ENCODE data around the gene IFNL4.
"Not testable (repeated sequence)": the region's sequence is repeated elsewhere in the genome, so short reads cannot be mapped to it uniquely, and the experiment has no call there.

IFNL4 gene

GRCh38 chr19:39218230-39219007 lies 30.2 kb downstream of the IFNL4 start:
- peak; percentile 3 for DNase-seq

- no peak for DNase-seq
Measured at GRCh38 chr19:39217094-39217493, 31.6 kb downstream of the IFNL4 start.

GRCh38 chr19:39215323-39215722 lies 33.3 kb downstream of the IFNL4 start:
- DNase-seq, result not testable (repeated sequence)

GRCh38 chr19:39212375-39212742 lies 36.3 kb downstream of the IFNL4 start:
- no peak for DNase-seq

GRCh38 chr19:39211731-39212374 lies 36.8 kb downstream of the IFNL4 start:
- DNase-seq, result no peak

- DNase-seq, result no peak
Measured at GRCh38 chr19:39209196-39209595, 39.5 kb downstream of the IFNL4 start.

- no peak for DNase-seq
Measured at GRCh38 chr19:39208175-39208795, 40.4 kb downstream of the IFNL4 start.

- DNase-seq, result no peak
Measured at GRCh38 chr19:39207293-39207836, 41.3 kb downstream of the IFNL4 start.

- DNase-seq, result no peak
Measured at GRCh38 chr19:39206122-39206521, 42.5 kb downstream of the IFNL4 start.

- DNase-seq, result no peak
Measured at GRCh38 chr19:39205449-39205764, 43.2 kb downstream of the IFNL4 start.

- DNase-seq, result no peak
Measured at GRCh38 chr19:39203372-39204341, 45.0 kb downstream of the IFNL4 start, which contains the start of gene SYCN. TSS of gene SYCN (minus strand) at chr19:39204263. CDS start at chr19:39204254, 9 bp downstream.

- DNase-seq, result no peak
Measured at GRCh38 chr19:39202998-39203355, 45.7 kb downstream of the IFNL4 start.

GRCh38 chr19:39200803-39201115 lies 47.9 kb downstream of the IFNL4 start:
- DNase-seq, result no peak

GRCh38 chr19:39200066-39200802 lies 48.4 kb downstream of the IFNL4 start:
- DNase-seq, result no peak

GRCh38 chr19:39199025-39199424 lies 49.6 kb downstream of the IFNL4 start:
- DNase-seq, result peak; percentile 37

- no peak for DNase-seq
Measured at GRCh38 chr19:39197808-39198207, 50.8 kb downstream of the IFNL4 start.

GRCh38 chr19:39196860-39197562 lies 51.6 kb downstream of the IFNL4 start, which contains the start of gene NCCRP1:
TSS of gene NCCRP1 (plus strand) at chr19:39196964. CDS start at chr19:39196983, 19 bp downstream.
- no peak for DNase-seq

- no peak for DNase-seq
Measured at GRCh38 chr19:39196320-39196719, 52.3 kb downstream of the IFNL4 start.

All from SHP77 treated with DMSO at 0.1 percent for 48 hours (cell line).